Measurements from ENCODE around the gene CYP39A1.

The CYP39A1 gene

DNA sequence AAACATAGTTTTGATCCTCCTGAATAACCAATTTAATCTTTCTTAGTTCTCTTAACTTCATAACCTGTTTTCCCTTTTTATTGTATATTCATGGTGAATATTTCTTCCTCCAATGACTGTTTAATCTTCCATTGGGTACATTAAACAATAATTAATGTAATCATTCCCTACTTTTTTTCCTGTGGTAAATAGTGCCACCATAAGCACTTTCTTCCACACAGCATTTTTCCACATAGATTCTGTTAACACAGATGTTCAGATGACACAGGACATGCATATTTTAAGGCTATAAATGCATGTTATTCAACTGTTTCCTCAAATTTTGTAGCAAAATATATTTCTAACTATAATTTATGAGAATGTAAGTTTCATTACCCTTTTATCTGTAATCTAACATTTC is 61.9 kb downstream of the CYP39A1 start:
- DNase-seq (ENCODE audit: low spot score), result no peak

DNA sequence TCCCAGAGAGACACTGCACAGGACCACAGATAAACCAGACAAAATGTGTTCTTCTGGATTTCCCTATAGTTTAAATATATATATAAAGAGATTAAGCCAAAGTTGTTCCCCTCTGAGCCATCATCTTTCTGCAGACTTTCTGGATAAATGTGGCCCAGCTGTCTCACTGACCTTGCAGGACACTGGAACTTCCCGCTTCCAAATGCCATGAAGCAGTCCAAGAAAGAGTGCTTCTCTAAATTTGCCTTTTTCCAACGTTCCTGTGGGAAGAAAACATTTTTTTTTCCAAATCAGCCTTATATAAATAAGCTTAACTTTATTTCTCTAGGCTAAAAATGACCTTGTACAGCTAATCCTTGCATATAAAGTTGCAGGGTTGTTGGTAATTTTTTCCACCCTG is 65.7 kb downstream of the CYP39A1 start:
- no peak for DNase-seq (ENCODE audit: low spot score)

DNA sequence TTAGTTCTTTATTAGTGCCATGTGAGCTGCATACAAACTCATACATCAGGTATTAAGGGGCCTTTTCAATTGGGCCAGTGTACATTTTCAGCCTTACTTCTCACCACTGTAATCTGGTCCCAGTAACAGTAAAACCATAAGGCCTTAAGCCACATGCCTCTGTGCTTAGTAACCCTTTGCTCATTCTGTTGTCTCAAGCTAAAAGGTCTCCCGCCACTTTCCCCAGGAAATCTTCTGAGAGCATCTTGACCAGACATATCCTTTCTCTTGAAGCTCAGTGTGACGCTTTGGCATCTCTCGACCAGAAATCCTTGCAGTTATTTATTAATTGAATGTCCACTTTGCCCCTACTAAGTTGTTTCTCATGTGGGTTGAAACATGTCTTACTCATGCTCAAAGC is 68.0 kb downstream of the CYP39A1 start:
- no peak for DNase-seq (ENCODE audit: low spot score)

DNA sequence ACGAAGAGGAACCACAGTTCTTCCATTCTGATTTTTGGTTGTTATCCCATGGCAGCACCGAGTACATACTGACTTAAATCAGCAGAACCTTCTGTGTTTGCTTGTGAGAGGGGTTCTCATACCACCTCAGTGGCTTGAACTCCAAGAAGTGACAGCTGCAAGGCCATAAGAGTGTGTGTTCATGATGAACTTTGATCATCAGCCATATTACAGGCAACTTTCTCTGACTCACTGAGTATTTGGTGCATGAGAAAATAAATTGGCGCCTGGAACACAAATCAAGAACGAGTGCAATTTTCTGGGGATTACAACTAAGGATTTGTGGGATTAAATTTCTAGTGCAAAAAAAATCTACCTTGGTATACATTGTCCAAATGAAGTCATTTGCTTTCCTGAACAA is 68.9 kb downstream of the CYP39A1 start:
- no peak for DNase-seq (ENCODE audit: low spot score)

DNA sequence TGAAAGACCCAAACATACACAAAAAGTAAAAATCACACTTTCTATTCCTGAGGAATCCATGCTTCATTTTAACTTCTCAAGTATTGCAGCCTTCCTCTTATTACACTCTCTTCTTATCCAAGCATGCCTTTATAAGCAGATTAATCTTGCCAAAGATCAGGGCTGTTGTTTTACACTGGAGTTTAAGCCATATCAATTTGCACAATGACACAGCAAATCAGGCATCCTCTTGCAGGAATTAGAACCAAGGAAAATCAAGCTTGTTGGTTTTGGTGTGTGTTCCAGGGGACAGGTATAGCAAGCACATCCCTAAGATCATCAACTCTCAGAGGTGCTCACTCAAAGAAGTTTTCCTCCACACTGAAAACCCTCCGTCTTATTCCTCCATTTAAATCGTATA is 69.5 kb downstream of the CYP39A1 start:
- DNase-seq (ENCODE audit: low spot score), result no peak

DNA sequence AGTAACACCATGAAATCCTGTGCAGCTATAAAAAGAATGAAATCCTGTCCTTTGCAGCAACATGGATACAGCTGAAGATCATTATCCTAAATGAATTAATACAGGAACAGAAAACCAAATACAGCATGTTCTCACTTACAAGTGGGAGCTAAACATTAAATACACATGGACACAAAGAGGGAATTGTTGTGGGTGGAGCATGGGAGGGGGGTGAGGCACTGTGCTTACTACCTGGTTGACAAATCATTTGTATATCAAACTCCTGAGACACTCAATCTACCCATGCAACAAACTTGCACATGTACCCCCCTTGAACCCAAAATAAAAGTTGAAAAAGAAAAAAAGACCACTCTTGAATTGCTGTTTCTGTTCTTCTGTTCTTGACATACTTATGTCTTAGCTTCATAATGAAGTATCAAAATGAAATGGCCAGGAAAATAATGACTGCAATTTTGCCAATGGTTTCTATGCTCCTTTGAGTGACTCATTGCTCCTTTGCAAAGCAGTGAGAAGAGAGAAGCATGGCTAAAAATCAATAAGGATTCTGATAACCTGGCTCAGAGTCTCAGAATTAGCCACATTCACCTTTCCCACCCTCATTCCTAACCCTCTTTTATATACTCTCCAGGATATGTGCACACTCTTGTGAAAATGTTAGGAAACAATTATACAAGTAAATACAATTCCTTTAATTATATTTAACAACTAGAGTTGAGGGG is 71.0 kb downstream of the CYP39A1 start:
- no peak for DNase-seq (ENCODE audit: low spot score)

DNA sequence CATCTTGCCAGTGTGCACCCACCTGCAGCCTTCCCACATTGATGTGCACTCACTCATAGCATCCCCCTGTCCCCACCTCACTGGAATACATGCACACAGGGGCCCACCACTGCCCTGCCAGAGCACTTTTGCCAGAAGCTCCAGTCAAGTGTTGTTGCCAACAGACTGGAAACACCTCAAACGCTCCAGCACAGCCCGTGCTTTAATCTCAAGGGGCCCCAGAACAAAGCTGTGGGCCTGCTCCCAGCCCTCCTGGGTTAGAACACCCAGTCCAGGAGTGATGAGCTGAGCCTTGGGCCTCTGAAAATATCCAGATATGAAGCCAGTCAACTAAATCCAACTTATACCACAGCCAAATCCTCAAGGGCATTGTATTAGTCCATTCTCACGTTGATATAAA is 77.1 kb downstream of the CYP39A1 start:
- DNase-seq (ENCODE audit: low spot score), result no peak

DNA sequence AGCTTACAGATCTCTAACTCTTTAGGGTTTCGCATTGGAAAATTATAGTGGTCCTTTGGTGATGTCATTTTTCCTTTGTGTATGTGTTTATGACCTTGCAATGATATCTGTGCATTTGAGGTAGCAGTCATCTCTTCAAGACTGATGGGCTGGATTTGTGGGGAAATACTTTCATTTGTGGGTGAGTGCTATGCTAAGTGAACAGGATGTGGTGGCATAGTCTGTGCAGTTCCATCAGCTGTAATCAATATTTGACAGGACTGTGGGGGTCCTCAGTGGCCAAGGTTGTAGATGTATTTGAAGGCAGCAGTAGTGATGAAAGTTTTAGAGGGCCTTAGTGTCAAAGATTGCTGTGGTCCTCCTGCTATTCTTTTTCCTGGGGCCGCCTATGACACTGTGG is 79.5 kb downstream of the CYP39A1 start:
- DNase-seq (ENCODE audit: low spot score), result no peak

DNA sequence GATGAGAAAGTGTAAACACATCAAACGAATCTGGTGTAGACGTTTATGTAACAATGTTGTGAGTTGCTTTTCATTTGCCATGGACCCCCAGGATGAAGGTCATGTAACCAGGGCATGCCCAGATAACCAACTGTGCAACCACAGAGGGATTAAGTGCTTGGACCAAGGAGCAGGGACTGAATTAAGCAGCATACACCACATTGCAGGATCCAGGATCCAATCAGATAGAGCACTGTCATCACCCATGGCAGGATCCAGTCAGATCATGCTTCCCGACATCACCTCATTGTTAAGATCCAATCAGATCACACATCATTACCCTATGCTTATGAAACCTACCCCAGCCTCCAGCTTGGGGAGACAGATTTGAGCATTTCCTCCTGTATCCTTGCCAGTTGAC is 87.1 kb downstream of the CYP39A1 start:
- DNase-seq (ENCODE audit: low spot score), result no peak

DNA sequence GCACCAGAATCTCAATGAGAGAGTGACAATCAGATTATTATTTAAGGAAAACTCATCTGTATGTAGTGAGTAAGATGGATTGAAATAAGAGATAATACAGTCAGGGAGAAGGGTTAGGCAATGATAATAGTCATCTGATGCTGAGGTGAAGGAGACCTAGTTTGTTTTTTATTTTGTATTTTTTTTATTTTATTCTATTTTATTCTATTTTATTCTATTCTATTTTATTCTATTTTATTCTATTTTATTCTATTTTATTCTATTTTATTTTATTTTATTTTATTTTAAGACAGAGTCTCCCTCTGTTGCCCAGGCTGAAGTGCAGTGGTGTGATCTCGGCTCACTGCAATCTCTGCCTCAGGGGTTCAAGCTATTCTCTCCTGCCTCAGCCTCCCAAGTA is 88.7 kb downstream of the CYP39A1 start:
- DNase-seq (ENCODE audit: low spot score), result no peak

DNA sequence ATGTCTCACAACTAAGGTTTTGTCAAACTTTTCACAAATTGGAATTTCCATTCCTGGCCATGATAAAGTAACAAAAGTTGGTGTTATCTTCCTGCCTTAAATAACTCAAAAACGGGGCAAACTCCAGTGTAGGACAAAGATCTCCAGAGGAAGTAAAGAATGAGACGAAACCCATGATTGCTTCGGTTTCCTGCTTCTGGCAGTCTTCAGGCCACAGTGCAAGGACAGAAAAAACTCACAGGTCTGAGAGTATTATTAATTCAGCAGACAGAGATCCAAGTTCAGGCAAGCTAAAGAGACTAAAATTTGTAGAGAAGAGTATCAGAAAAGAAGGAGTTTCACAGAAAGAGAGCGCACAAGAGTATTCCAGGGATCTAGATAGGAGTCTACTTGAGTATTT is 96.6 kb downstream of the CYP39A1 start:
- DNase-seq (ENCODE audit: low spot score), result no peak

DNA sequence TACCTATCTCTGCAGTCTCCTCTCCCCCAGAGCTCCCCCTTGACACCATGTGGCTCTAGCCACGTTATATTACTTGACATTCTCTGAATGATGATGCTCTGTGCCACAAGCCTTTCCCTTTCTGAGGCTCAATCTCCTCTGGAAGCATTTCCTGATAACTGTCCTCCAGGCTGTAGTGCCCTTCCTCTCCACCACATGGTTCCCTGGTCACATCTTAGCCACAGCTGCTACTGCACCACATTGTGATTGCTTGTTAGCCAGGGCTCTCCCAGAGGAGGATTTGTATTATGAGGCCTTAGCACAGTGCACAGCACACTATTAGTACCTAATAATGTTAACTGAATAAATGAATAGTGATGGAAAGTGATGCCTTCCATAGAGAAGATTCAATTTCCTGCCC is 97.5 kb downstream of the CYP39A1 start:
- no peak for DNase-seq (ENCODE audit: low spot score)

DNA sequence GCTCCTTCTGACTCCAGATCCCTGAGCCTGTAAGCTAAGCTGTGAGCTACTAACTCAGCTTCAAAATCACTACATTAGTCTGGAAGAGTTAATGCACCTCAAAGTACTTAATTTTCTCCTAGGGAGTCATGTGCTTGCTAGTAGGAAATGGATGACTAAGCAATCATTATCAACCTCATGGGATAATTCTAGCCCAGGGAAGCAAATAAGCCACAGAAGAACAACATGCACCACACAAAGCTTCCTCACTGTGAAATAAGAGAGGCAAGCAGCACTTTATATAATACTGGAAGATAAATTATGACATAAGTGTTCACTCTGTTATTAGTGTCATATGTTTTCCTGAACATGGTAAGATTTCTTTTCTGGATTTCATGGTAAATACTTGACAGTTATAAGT is 103.5 kb downstream of the CYP39A1 start:
- no peak for DNase-seq (ENCODE audit: low spot score)

DNA sequence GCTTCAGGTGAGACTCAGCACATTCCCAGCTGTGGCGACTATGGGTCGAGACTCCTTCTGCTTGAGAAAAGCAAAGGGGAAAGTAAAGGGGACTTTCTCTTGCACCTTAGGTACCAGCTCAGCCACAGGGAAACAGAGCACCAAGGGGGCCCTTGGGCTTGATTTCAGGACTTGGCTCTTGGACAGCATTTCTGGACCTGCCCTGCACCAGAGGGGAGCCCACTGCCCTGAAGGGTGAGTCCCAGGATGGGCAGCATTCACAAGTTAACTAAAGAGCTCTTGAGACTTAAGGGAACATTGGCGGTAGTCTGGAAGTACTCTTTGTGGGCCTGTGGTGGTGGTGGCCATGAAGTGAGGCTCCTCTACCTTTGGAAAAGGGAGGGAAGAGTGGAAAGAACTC is 111.1 kb downstream of the CYP39A1 start:
- DNase-seq (ENCODE audit: low spot score), result no peak

DNA sequence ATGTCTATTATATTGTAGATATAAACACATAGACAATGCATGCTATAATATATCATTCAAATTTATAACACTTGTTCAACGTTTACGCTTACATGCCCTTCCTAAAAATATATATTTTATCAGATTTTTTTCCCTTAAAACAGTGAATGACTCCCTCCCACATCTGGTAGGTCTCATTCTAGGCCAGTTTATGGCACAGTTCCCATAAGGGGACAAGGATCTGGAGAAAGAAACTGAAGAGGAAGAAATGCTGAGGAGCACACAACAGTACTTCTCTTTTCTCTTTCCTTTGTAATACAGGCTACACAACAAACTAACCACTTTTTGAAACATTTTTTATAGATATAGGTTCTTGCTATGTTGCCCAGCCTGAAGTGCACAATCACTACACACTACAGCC is 112.8 kb downstream of the CYP39A1 start:
- no peak for DNase-seq (ENCODE audit: low spot score)

DNA sequence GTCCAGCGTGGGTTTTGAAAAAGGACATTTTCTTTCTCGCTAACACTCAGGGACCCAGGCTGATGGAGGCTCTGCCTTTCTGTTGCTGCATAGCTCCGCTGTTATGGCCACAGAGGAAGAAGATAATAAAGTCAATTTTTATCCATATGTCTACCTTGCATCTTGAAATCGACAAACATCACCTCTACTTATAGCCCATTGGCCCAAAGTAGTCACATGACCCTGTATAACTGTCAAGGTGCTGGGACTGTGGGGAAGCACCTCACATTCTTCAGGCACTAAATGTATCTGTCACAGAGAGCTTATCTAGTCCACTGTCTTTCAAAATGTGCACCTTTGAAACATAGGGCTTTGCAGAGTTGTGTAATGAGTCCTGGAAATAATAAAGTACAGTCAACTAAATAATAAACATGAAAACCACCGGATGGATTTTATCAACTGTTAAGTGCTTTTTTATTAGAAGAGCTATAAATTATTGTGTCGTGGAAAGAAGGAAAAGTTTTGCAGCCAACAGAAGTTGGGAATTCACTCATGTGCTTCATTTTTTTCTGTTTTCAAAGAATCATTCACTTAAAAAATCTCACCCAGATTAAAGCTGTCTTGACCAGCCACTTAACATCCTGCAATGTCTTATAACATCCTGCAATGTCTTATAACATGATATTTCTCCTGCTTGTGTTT is 113.7 kb downstream of the CYP39A1 start:
- no peak for DNase-seq (ENCODE audit: low spot score)

DNA sequence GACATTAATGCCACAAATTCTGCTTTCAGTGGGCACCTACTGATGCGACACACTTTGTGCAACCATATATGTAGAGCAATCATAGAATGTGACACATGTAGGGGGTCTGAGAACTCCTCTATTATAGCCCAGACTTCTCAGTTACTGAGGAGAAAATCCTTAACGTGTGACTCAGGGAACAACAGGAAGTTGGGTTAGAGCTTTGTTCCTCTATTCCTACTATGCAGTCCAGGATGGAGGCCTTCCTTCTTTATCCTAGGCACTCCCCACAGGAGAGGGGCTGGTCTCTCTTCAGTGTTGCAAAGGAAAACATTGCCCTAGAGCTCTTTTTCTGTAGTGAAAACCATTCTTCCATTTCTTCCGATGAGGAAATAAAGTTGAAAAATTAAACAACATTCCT is 121.7 kb downstream of the CYP39A1 start:
- DNase-seq (ENCODE audit: low spot score), result peak; percentile 6

DNA sequence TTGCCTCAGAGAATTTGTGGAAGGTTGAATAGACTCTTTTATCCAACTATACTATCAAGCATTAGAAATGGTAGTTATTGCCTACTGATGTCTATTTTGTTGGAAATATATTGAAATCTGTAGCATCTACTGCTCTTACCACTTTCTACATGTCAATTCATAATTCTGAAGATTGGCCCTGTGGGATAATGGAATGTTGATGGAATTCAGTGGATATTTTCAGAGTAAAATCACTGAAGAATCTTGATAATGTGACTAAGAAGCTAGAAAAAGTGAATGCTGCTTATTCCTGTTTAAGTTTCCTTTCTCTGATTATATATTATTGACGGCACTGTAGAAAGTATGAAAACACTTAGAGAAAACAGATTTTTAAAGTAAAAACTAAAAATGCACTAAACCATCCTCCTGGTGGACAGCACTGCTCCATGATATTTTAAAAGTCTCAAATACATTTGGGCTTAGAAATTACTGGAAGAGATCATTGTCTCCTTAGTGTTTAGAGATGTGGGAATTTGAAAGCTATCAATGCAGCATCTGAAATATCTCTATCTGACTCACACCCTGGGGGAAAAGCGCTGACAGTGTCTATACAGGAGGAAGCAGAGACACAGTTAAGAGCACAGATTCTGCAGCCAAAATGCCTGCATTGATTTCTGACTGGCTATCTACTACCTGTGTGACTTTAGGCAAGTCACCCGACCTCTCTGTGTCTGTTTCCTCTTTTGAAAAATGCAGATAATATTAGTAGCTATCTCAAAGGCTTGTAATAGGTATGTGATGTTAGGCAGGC is 123.5 kb downstream of the CYP39A1 start:
- peak; percentile 8 for DNase-seq (ENCODE audit: low spot score)

DNA sequence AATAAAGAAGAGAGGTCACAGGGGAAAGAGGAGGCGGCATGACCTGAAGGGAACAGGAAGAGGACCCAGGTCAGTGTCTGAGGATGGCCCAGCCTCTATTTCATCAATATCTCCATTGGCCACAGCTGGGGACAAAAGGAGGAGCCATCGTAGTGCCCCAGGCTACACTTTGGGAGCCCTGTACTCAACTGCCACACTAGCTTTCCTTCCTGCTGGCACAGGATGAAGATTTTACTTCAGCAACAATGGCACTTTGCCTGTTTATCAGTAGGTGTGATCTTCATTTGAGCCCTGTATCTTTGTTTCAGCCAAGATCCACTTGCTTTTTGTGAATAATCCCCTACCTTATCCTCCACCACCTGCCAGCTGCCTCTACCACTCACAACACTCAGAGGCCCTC is 126.0 kb downstream of the CYP39A1 start:
- no peak for DNase-seq (ENCODE audit: low spot score)

DNA sequence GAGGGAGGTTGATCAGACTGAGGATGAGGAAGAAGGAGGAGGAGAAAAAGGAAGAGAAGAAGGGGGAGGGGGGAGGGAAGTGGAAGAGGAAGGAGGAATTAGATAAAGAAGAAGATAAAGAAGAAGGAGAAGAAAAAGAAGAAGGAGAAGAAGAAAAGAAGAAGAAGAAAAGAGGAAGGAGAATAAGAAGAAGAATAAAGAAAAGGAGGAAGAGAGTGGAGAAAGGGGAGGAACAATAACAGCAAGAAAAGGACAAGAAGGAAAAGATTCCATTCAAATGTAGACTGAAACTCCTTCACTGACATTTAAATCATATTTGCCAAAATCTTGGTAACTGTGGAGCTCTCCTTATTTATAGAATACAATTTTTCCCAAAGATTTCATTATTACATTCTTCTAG is 127.0 kb downstream of the CYP39A1 start:
- DNase-seq (ENCODE audit: low spot score), result no peak

DNA sequence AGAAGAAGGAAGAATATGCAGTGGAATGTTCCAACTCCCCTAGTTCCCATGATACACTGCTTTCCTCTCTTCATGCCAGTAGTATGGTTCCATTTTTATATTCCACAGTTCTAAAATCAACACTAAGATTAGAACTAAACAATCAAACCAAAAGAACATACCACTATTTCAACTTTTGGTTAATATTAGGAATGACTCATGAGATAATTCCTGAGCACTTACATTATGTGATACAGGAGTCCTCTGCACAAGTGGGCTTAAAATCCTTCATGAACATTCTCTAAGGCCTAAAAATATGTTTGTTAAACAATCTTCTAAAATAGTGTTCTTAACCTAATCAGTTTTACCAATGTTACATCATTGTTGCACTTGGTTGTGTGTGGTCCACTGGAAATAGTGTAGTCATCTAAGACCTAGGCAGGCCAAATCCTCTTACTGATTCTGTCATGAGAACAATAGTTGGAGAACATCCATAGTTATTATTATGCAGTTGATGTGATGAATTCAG is 131.1 kb downstream of the CYP39A1 start:
- DNase-seq (ENCODE audit: low spot score), result peak; percentile 9

DNA sequence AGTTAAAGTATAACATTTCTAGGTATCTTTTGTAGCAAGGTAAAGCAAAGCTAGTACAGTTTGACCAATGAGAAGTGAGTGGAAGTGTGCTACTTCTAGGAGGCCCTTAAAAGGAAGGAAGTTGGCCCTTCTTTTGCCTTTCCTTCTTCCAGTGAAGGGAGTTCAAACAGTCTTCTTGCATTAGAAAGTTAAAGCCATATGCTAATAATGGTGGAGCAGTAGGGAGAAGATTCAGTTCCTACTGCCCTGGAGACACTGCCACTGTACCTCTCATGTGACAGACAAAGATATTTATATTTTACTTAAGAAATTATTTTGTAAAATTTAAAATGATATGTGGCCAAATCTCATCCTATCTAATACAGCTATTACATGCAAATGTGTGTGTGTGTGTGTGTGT is 135.4 kb downstream of the CYP39A1 start:
- no peak for DNase-seq (ENCODE audit: low spot score)

DNA sequence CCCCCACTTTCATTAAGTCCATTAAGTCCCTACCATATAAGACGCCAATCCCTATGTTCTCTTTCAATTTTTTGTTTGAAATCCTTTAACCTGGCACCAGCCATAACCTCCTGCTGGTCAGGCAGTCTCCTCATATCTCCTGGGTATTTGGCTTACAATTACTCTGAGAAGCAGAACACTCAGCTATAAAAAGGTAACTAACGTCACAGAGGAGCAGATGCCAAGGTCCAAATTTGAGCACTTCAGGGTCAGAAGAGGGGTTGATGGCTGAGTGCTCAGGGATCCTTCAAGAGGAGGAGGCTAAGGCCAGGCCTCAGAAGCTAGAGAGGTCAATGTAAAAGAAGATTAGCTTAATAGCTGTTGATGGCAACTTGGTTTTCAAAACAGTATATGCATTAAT is 139.1 kb downstream of the CYP39A1 start:
- no peak for DNase-seq (ENCODE audit: low spot score)
